Mammary epithelial cell (primary cell): Measurements from ENCODE around the gene APOBEC3G.

ENCODE experiments used
- CTCF ChIP-seq, 2 donors: IDR thresholded peaks in 1 of 2; conservative IDR thresholded peaks in 1 of 2; 2 replicates each; pipeline ENCODE4 v1.5.1; 2011 to 2012; ENCODE audit warnings: inconsistent platforms in 2 of 2, low read length in 2 of 2, mild to moderate bottlenecking in 2 of 2, control low read depth in 1 of 2, low read depth in 1 of 2; ENCODE audit not compliant: insufficient read depth in 1 of 2; ENCODE audit errors: extremely low read depth in 1 of 2
- EZH2 ChIP-seq: IDR thresholded peaks from 2 replicates; pipeline ENCODE4 v1.6.1; 2012; ENCODE audit warnings: low read length, inconsistent platforms, borderline replicate concordance

- TF ChIP-seq CTCF (conservative IDR thresholded peaks at IDR 0.05 in 1 of 2, IDR thresholded peaks at IDR 0.05 in 1 of 2; ENCODE audit: extremely low read depth in 1 of 2, insufficient read depth in 1 of 2, low read depth in 1 of 2, low read length in 2 of 2) (no peak), EZH2 (no peak)
Observed at GRCh38 chr22:39087098-39087497, 10.0 kb downstream of the APOBEC3G start.
